RWPE1 (cell line): ENCODE results near the gene SNAI3.

ENCODE experiments used
- CTCF ChIA-PET: fragments of 350-600 bp; sonication (Branson Sonifier 250); formaldehyde crosslinking; extraction: SDS; loops from one replicate; lab custom pipeline; 2021; lab: Yijun Ruan, JAX
- POLR2A ChIA-PET: fragments of 400-600 bp; formaldehyde crosslinking; extraction: SDS; loops from one replicate; lab custom pipeline; 2020; ENCODE audit warnings: antibody characterized with exemption; ENCODE audit not compliant: low non-redundant PET; lab: Yijun Ruan, JAX
- DNase-seq: peaks from one replicate; pipeline ENCODE4 v3.0.0; 2012; ENCODE audit warnings: low spot score
- H3K27ac ChIP-seq: fragments of 450-650 bp; 2 replicates; pipeline ENCODE4 v1.5.1; 2017
- CTCF ChIP-seq: fragments of 450-650 bp; conservative IDR thresholded peaks from 2 replicates; pipeline ENCODE4 v1.5.1; 2017; ENCODE audit warnings: low read depth, mild to moderate bottlenecking

SNAI3 gene

GRCh38 chr16:88634141-88634993 is 51.9 kb downstream of the SNAI3 start:
- peak overlapping the region; percentile 27; the same call in 1 of the 2 replicates for H3K27ac ChIP-seq
- peak; percentile 57 for DNase-seq
- TF ChIP-seq CTCF: no peak
- CTCF ChIA-PET: interaction anchor here (0.6 to 1.4 kb wide), 4 partner anchors 16 to 1441 kb away, joined by 3 to 6 read pairs (median 4); no protein-coding TSS in a partner anchor
- POLR2A ChIA-PET: interaction anchor here (1.1 kb wide), 1 partner anchor 64 kb away, joined by 3 read pairs; the partner anchor contains the start of gene ZC3H18

GRCh38 chr16:88633684-88634140 is 52.6 kb downstream of the SNAI3 start:
- TF ChIP-seq CTCF: no peak
- CTCF ChIA-PET: interaction anchor here (0.6 to 1.4 kb wide), 5 partner anchors 16 to 1440 kb away, joined by 3 to 6 read pairs (median 3); no protein-coding TSS in a partner anchor
- peak overlapping the region; percentile 24; the same call in 1 of the 2 replicates for H3K27ac ChIP-seq
- DNase-seq: no peak
- POLR2A ChIA-PET: interaction anchor here (1.1 kb wide), 1 partner anchor 63 kb away, joined by 3 read pairs; the partner anchor contains the start of gene ZC3H18

GRCh38 chr16:88632587-88632930 is 53.7 kb downstream of the SNAI3 start:
- ChIA-PET POLR2A (no interaction called here), CTCF (interaction anchor here (1.4 kb wide), 1 partner anchor 17 kb away, joined by 6 read pairs; no protein-coding TSS in a partner anchor)
- TF ChIP-seq CTCF: no peak
- 0 out of 2 replicates have a peak overlapping the region, but pooled peaks have one; percentile 9 for H3K27ac ChIP-seq
- no peak for DNase-seq

- POLR2A ChIA-PET: no interaction called here
- 0 out of 2 replicates have a peak overlapping the region, but pooled peaks have one; percentile 9 for H3K27ac ChIP-seq
- no peak for DNase-seq
- TF ChIP-seq CTCF: no peak
- CTCF ChIA-PET: no interaction called here
These were observed 54.3 kb downstream of the SNAI3 start for GRCh38 chr16:88631920-88632586.

GRCh38 chr16:88631384-88631783 is 54.9 kb downstream of the SNAI3 start:
- DNase-seq: no peak
- TF ChIP-seq CTCF: no peak
- no peak overlapping the region for H3K27ac ChIP-seq
- POLR2A ChIA-PET: no interaction called here
- CTCF ChIA-PET: no interaction called here

- no peak for TF ChIP-seq CTCF
- DNase-seq: no peak
- no peak overlapping the region for H3K27ac ChIP-seq
- POLR2A ChIA-PET: no interaction called here
- CTCF ChIA-PET: no interaction called here
These were observed 55.4 kb downstream of the SNAI3 start for GRCh38 chr16:88630941-88631340.
